IMR-90 (cell line): Measurements from ENCODE around the gene TJP3. TPM values are rescaled to one million over a fixed set of nuclear protein-coding genes. Genes with fewer than 3 reads are reported as not detected.

Experiments used
- ATAC-seq: fragments of 200-7000 bp; cut with Tn5 transposase; 2 replicates; pipeline ENCODE4 v1.9.1; 2020; ENCODE audit warnings: low read depth, mild to moderate bottlenecking, moderate library complexity
- BruUV-seq: library from RNA; stranded (reverse); fragments of 400-500 nt; replicated peaks from 2 replicates; lab custom pipeline; 2021; lab: Mats Ljungman, UMichigan
- CTCF ChIA-PET: fragments of 300-600 bp; formaldehyde crosslinking; extraction: SDS; loops from one replicate; lab custom pipeline; 2021; ENCODE audit warnings: antibody characterized with exemption; lab: Yijun Ruan, JAX
- POLR2A ChIA-PET: fragments of 300-600 bp; sonication (Branson Sonifier 250); formaldehyde crosslinking; loops from one replicate; lab custom pipeline; 2022; ENCODE audit warnings: antibody characterized with exemption; ENCODE audit not compliant: unreplicated experiment; lab: Charles Lee
- DNase-seq: peaks from one replicate; pipeline ENCODE4 v3.0.0; 2013
- H2AFZ ChIP-seq: replicated peaks from 2 replicates; pipeline ENCODE3; 2013; ENCODE audit warnings: low read length, mild to moderate bottlenecking; ENCODE audit not compliant: poor library complexity
- H2AK5ac ChIP-seq: 2 replicates; pipeline ENCODE4 v1.6.1; 2013; ENCODE audit warnings: low read depth, low read length, inconsistent platforms
- H2AK9ac ChIP-seq: replicated peaks from 2 replicates; pipeline ENCODE3; 2013; ENCODE audit warnings: mild to moderate bottlenecking, low read depth, low read length, moderate library complexity; ENCODE audit not compliant: poor library complexity
- H2BK120ac ChIP-seq: 2 replicates; pipeline ENCODE4 v1.6.1; 2013; ENCODE audit warnings: low read depth, low read length, inconsistent platforms
- H2BK15ac ChIP-seq: 3 replicates; pipeline ENCODE4 v1.6.1; 2013; ENCODE audit warnings: low read depth, low read length, inconsistent platforms
- H2BK20ac ChIP-seq: 2 replicates; pipeline ENCODE4 v1.6.1; 2013; ENCODE audit warnings: low read depth, mild to moderate bottlenecking, inconsistent platforms, low read length, moderate library complexity
- H2BK5ac ChIP-seq: 2 replicates; pipeline ENCODE4 v1.6.1; 2013; ENCODE audit warnings: mild to moderate bottlenecking, low read depth, low read length, inconsistent platforms; ENCODE audit not compliant: poor library complexity, severe bottlenecking
- H3K14ac ChIP-seq: replicated peaks from 2 replicates; pipeline ENCODE4 v1.6.1; 2013; ENCODE audit warnings: low read depth, low read length, inconsistent platforms
- H3K18ac ChIP-seq: 2 replicates; pipeline ENCODE4 v1.6.1; 2013; ENCODE audit warnings: low read depth, low read length, control low read depth
- H3K23ac ChIP-seq: 2 replicates; pipeline ENCODE4 v1.6.1; 2013; ENCODE audit warnings: low read depth, low read length, inconsistent platforms
- H3K27ac ChIP-seq: 2 replicates; pipeline ENCODE4 v1.5.1; 2013; ENCODE audit warnings: mild to moderate bottlenecking, control low read depth, low read length; ENCODE audit not compliant: insufficient read depth
- H3K27me3 ChIP-seq: 2 replicates; pipeline ENCODE4 v1.6.1; 2013; ENCODE audit warnings: low read length; ENCODE audit not compliant: control insufficient read depth, insufficient read depth
- H3K36me3 ChIP-seq: 2 replicates; pipeline ENCODE4 v1.6.1; 2013; ENCODE audit warnings: low read length, mixed read lengths; ENCODE audit not compliant: control insufficient read depth, insufficient read depth
- H3K4ac ChIP-seq: 2 replicates; pipeline ENCODE4 v1.6.1; 2013; ENCODE audit warnings: low read depth, low read length, inconsistent platforms
- H3K4me1 ChIP-seq: 2 replicates; pipeline ENCODE4 v1.6.1; 2013; ENCODE audit warnings: low read length, mixed read lengths; ENCODE audit not compliant: control insufficient read depth, insufficient read depth
- H3K4me2 ChIP-seq: 2 replicates; pipeline ENCODE4 v1.6.1; 2013; ENCODE audit warnings: low read depth, mild to moderate bottlenecking, control low read depth, low read length, moderate library complexity
- H3K4me3 ChIP-seq: 2 replicates; pipeline ENCODE4 v1.5.1; 2013; ENCODE audit warnings: low read depth, mild to moderate bottlenecking, control low read depth, low read length, moderate library complexity; ENCODE audit not compliant: insufficient read depth
- H3K56ac ChIP-seq: 2 replicates; pipeline ENCODE4 v1.6.1; 2013; ENCODE audit warnings: low read length, inconsistent platforms; ENCODE audit not compliant: insufficient read depth; ENCODE audit errors: extremely low read depth
- H3K79me1 ChIP-seq, 2 experiments: 2 replicates each; pipeline ENCODE4 v1.6.1; 2013; ENCODE audit warnings: low read length in 2 of 2, inconsistent platforms in 1 of 2, low read depth in 1 of 2
- H3K9ac ChIP-seq: 2 replicates; pipeline ENCODE4 v1.6.1; 2013; ENCODE audit warnings: low read depth, low read length, control low read depth
- H3K9me1 ChIP-seq: 2 replicates; pipeline ENCODE4 v1.6.1; 2013; ENCODE audit warnings: low read length, inconsistent platforms; ENCODE audit not compliant: insufficient read depth
- H3K9me3 ChIP-seq: 2 replicates; pipeline ENCODE4 v1.6.1; 2013; ENCODE audit warnings: low read length; ENCODE audit not compliant: control insufficient read depth, insufficient read depth
- H4K20me1 ChIP-seq: 2 replicates; pipeline ENCODE4 v1.6.1; 2013; ENCODE audit warnings: low read length, inconsistent platforms; ENCODE audit not compliant: insufficient read depth
- H4K5ac ChIP-seq: 2 replicates; pipeline ENCODE4 v1.6.1; 2013; ENCODE audit warnings: mild to moderate bottlenecking, low read depth, low read length, control low read depth
- H4K8ac ChIP-seq, 2 experiments: 2 replicates each; pipeline ENCODE4 v1.6.1; 2013; ENCODE audit warnings: low read depth in 2 of 2, low read length in 2 of 2, control low read depth in 1 of 2, inconsistent platforms in 1 of 2
- H4K91ac ChIP-seq: 2 replicates; pipeline ENCODE4 v1.6.1; 2013; ENCODE audit warnings: low read depth, low read length, inconsistent platforms; ENCODE audit not compliant: insufficient read depth
- BHLHE40 ChIP-seq: fragments of 150-350 bp; IDR thresholded peaks from 2 replicates; pipeline ENCODE4 v1.6.1; 2016; ENCODE audit warnings: mild to moderate bottlenecking, low read depth, low read length
- CEBPB ChIP-seq: IDR thresholded peaks from 2 replicates; pipeline ENCODE4 v1.6.1; 2012; ENCODE audit warnings: low read depth, low read length, improper control_type of control experiment
- CHD1 ChIP-seq: IDR thresholded peaks from 2 replicates; pipeline ENCODE4 v1.6.1; 2012; ENCODE audit warnings: low read depth, low read length, improper control_type of control experiment
- CTCF ChIP-seq: conservative IDR thresholded peaks from 2 replicates; pipeline ENCODE4 v1.5.1; 2012; ENCODE audit warnings: mild to moderate bottlenecking, low read depth, low read length, improper control_type of control experiment
- ELK1 ChIP-seq: fragments of 150-350 bp; IDR thresholded peaks from 2 replicates; pipeline ENCODE4 v1.6.1; 2016; ENCODE audit warnings: low read depth, mild to moderate bottlenecking, low read length, moderate library complexity, borderline replicate concordance
- FOS ChIP-seq: fragments of 150-350 bp; IDR thresholded peaks from 2 replicates; pipeline ENCODE4 v1.6.1; 2016; ENCODE audit warnings: low read depth, low read length
- MAFK ChIP-seq: IDR thresholded peaks from 2 replicates; pipeline ENCODE4 v1.6.1; 2012; ENCODE audit warnings: low read depth, low read length, improper control_type of control experiment
- MAZ ChIP-seq: IDR thresholded peaks from 2 replicates; pipeline ENCODE4 v1.6.1; 2012; ENCODE audit warnings: low read depth, mild to moderate bottlenecking, low read length, improper control_type of control experiment, moderate library complexity, borderline replicate concordance
- MXI1 ChIP-seq: IDR thresholded peaks from 2 replicates; pipeline ENCODE4 v1.6.1; 2012; ENCODE audit warnings: low read depth, mild to moderate bottlenecking, low read length, moderate library complexity, borderline replicate concordance
- NFE2L2 ChIP-seq: fragments of 150-350 bp; IDR thresholded peaks from 2 replicates; pipeline ENCODE4 v1.6.1; 2016; ENCODE audit warnings: low read depth, mild to moderate bottlenecking, low read length
- POLR2A ChIP-seq: IDR thresholded peaks from 2 replicates; pipeline ENCODE4 v1.6.1; 2012; ENCODE audit warnings: mild to moderate bottlenecking, low read depth, low read length
- RAD21 ChIP-seq: IDR thresholded peaks from 2 replicates; pipeline ENCODE4 v1.6.1; 2012; ENCODE audit warnings: low read length, improper control_type of control experiment
- RCOR1 ChIP-seq: IDR thresholded peaks from 2 replicates; pipeline ENCODE4 v1.6.1; 2012; ENCODE audit warnings: mild to moderate bottlenecking, low read length, improper control_type of control experiment; ENCODE audit not compliant: insufficient replicate concordance
- RFX5 ChIP-seq: IDR thresholded peaks from 2 replicates; pipeline ENCODE4 v1.8.0; 2012; ENCODE audit warnings: low read depth, mild to moderate bottlenecking, low read length, moderate library complexity
- SMC3 ChIP-seq: fragments of 150-350 bp; IDR thresholded peaks from 2 replicates; pipeline ENCODE4 v1.6.1; 2016; ENCODE audit warnings: low read depth, mild to moderate bottlenecking, antibody characterized with exemption, low read length, moderate library complexity
- USF2 ChIP-seq: fragments of 150-350 bp; IDR thresholded peaks from 2 replicates; pipeline ENCODE4 v1.6.1; 2017; ENCODE audit warnings: mild to moderate bottlenecking, antibody characterized with exemption, low read length, low read depth
- WGBS, 2 experiments: methylation state at CpG; one replicate each; pipeline versions ENCODE4 v1.1.5 to v1.1.7; 2013; ENCODE audit warnings: missing lambda C conversion rate in 2 of 2; ENCODE audit not compliant: insufficient read length in 1 of 2; ENCODE audit errors: extremely low coverage in 2 of 2; 5-methylcytosine and 5-hydroxymethylcytosine counted together
- dilution Hi-C: fragments of 300-500 bp; cut with HindIII; formaldehyde crosslinking; loops from one replicate; pipeline ENCODE4 v1.14.3; 2018; ENCODE audit warnings: low sequenced_read_pairs; ENCODE audit not compliant: unreplicated experiment
- in situ Hi-C: fragments of 300-500 bp; cut with MboI; formaldehyde crosslinking; loops from 3 replicates; pipeline ENCODE4 v1.14.3; 2019; ENCODE audit warnings: low sequenced_read_pairs, inconsistent platforms, mixed read lengths
- intact Hi-C: fragments of 100-400 bp; cut with micrococcal nuclease; formaldehyde crosslinking; loops from 2 replicates; pipeline ENCODE4 v1.10.0; 2022
- polyA plus RNA-seq, 3 experiments: library from polyadenylated mRNA; depleted of rRNA; stranded (reverse); fragments of >200 nt; gene quantifications; 2 replicates each; pipeline ENCODE4 v1.2.3, GENCODE V29; 2012; ENCODE audit warnings: low replicate concordance in 1 of 3
- total RNA-seq: library from RNA; depleted of rRNA; stranded (reverse); fragments of >200 nt; gene quantifications from 2 replicates; pipeline ENCODE4 v1.2.3, GENCODE V29; 2012

Gene TJP3
- total and polyA plus RNA-seq, 2 of the 4 experiments (the other 2 are of a cell fraction), result not detected

- dilution Hi-C loops (no loop called here), intact Hi-C loops (no loop called here), in situ Hi-C loops (no loop called here)
- CTCF ChIA-PET, result no interaction called here
- no TSS peak for BruUV-seq
- H3K9ac ChIP-seq, result no peak overlapping the region
- peaks cover 12% of the 10 kb centered on the region; the same call in 1 of the 2 replicates for H3K9me1 ChIP-seq
- peaks cover 13% of the 10 kb centered on the region; the same call in 1 of the 2 replicates for H3K4me1 ChIP-seq
- peaks cover 17% of the 10 kb centered on the region for H3K36me3 ChIP-seq
- no peak overlapping the region for H3K14ac ChIP-seq
- no peak overlapping the region for H3K18ac ChIP-seq
- no peak overlapping the region for H2BK15ac ChIP-seq
- DNase-seq (no peak), ATAC-seq (no peak)
- H2AK9ac ChIP-seq, result no peak overlapping the region
- no peak overlapping the region for H2BK5ac ChIP-seq
- no peak overlapping the region for H2AK5ac ChIP-seq
- H3K4me2 ChIP-seq, result no peak overlapping the region
- no peak overlapping the region for H3K27ac ChIP-seq
- peaks cover 62% of the 10 kb centered on the region for H4K20me1 ChIP-seq
- no peaks in the 10 kb centered on the region for H3K27me3 ChIP-seq
- peaks cover 19 to 79% of the 10 kb centered on the region in 2 experiments for H3K79me1 ChIP-seq
- no peak overlapping the region for H2AFZ ChIP-seq
- no peak overlapping the region for H3K4me3 ChIP-seq
- H2BK20ac ChIP-seq, result no peak overlapping the region
- no peak overlapping the region for H4K91ac ChIP-seq
- H4K8ac ChIP-seq, result no peak overlapping the region
- H4K5ac ChIP-seq, result no peak overlapping the region
- no peak overlapping the region for H3K56ac ChIP-seq
- H3K23ac ChIP-seq, result no peak overlapping the region
- H2BK120ac ChIP-seq, result no peak overlapping the region
- POLR2A ChIA-PET, result no interaction called here
- no peak overlapping the region for H3K4ac ChIP-seq
- WGBS, 2 experiments, result 99% methylated on average over 12 of the region's 13 CpGs; no CpG with 5 or more reads in 1 of the 2 experiments
- H3K9me3 ChIP-seq, result peaks cover 5% of the 10 kb centered on the region
- no peak for TF ChIP-seq NFE2L2
- no peak for TF ChIP-seq CEBPB
- no peak for TF ChIP-seq MXI1
- TF ChIP-seq USF2, result no peak
- TF ChIP-seq SMC3, result no peak
- no peak for TF ChIP-seq RFX5
- no peak for TF ChIP-seq BHLHE40
- no peak for TF ChIP-seq RAD21
- no peak for TF ChIP-seq MAFK
- TF ChIP-seq ELK1, result no peak
- no peak for TF ChIP-seq RCOR1
- no peak for TF ChIP-seq CTCF
- TF ChIP-seq FOS, result no peak
- TF ChIP-seq POLR2A, result no peak
- no peak for TF ChIP-seq CHD1
- no peak for TF ChIP-seq MAZ
These were observed 28.6 kb upstream of the TJP3 start for GRCh38 chr19:3679581-3679980.
